Left kidney (tissue), 2 donors: ENCODE results near the gene F13B. TPM values are rescaled to one million over a fixed set of nuclear protein-coding genes. Genes with fewer than 3 reads are reported as not detected.
A peak's percentile ranks its signal among the peaks of the same experiment; 100 is the strongest.
"Not testable (repeated sequence)": the region's sequence is repeated elsewhere in the genome, so short reads cannot be mapped to it uniquely, and the experiment has no call there.

Source experiments
- DNase-seq: peaks from one replicate; pipeline ENCODE4 v3.0.0-alpha.2; 2013
- polyA plus RNA-seq: library from polyadenylated mRNA; unstranded; fragments of 120-200 nt; gene quantifications from one replicate; pipeline ENCODE4 v1.2.1, GENCODE V29; 2013; ENCODE audit not compliant: insufficient read length

F13B gene
- polyA plus RNA-seq, 1 donor, result 0.13 TPM

DNA sequence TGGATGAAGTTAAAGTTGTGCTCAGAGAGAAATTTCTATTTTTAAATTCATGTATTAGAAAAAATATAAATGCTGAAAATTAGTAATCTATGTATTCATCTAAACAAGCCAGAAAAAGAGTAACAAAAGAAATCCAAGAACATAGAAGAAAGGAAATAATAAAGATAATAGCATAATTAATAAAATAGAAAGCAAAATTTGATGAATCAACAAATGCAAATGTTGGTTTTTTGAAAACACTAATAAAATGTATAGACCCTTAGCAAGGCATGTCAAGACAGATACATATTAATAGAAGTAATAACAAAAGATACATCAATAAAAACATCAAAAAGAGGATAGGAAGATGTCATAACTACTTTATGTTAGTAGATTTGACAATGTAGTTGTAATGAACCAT lies 18.0 kb downstream of the F13B start:
- no peak for DNase-seq

DNA sequence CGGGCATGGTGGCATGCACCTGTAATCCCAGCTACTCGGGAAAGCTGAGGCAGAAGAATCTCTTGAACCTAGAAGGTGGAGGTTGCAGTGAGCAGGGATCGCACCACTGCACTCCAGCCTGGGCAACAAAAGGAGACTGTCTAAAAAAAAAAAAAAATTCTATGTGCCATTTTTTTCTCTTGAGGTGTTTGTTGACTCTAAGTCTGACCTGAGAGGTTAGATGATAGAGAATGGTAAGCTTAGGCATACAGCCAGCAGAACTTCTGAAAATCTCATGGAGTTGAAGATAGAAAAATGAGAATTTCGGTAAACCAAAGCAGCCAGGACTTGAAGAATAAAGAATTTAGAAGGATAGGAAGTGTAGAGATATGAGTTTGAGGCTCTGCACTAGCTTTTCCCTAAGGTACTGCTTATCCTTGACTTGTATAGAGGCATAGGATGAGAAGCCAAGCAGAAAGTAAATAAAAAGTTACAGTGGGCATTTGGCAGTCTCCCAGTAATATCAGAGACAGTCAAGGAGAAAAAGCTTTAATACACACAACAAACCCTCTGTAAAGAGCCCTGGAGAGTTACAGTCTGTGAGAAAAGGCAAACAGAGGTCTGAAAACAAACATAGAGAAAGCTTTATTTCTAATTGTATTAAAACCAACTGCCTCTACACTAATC lies 24.3 kb downstream of the F13B start:
- DNase-seq, result no peak

- DNase-seq, result no peak
These were observed 25.3 kb downstream of the F13B start for GRCh38 chr1:197041486-197042353.

DNA sequence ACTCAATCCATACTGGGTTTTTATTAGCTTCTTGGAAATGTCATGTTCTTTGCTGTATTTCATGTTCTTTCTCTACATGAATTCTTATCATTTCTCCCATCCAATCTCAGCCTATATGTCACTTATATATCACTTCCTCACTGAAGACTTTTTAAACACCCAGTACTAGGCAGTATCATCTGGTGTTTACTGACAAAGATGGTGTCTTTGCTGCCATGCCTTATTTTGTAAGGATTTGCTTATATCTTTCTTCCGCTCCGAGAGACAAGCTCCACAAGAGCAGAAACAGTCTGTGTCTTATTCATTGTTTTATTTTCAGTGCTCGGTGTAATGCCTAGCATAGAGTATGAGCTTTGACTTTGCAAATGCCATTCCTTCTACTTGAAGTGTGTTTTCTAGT lies 30.2 kb downstream of the F13B start:
- DNase-seq, result no peak

DNA sequence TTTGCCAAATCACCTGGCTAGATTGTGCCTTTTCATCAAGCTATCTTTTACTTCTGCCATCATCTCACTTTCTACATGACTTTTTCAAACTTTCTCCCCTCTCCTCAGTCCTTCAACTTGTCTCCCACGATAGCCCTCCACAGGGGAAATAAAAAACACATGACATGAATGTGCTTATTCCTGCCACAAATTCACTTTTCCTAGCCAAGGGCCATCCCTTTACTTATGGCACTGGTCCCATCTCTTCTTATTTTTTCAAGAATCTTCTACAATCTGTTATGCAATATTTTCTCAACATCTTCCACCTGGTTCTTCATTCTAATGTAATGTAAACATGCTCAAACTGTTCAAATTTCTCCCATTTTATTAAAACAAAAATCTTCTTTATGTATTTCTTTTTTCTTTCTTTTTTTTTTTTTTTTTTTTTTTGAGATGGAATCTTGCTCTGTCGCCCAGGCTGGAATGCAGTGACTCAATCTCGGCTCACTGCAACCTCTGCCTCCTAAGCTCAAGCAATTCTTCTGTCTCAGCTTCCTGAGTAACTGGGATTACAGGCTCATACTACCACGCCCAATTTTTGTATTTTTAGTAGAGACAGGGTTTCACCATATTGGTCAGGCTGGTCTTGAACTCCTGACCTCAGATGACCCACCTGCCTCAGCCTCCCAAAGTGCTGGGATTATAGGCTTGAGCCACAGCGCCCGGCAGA lies 32.3 kb downstream of the F13B start:
- not testable (repeated sequence) for DNase-seq

DNA sequence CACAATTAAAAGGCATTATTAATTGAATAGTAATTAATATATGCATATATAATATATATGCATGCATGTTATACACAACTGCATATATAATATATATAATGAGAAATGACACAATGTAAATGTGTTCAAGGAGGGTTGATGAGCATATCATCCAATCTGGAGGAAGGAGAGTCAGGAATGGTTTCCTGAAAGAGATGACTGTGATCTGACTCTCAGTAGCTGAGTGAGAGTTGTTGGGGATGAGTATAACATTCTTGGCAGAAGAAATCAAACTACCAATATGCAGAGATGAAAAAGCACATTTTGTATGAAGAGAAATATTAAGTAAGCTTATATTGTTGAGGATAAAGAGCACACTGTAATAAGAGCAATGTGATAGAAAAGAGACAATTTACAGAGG lies 37.3 kb downstream of the F13B start:
- no peak for DNase-seq

DNA sequence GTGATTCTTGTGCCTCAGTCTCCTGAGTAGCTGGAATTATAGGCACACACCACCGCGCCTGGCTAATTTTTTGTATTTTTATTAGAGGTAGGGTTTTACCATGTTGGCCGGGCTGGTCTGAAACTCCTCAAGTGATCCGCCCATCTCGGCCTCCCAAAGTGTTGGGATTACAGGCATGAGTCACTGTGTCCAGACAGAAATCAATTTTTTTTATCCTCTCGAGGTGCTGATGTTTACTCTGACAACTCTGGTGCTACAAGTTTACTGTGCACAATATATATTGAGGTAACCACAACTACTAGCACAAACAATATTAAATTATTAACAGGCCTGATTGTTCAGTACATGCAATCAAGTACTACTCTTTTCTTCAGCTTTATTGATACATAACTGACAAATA lies 39.7 kb downstream of the F13B start:
- DNase-seq, result no peak

DNA sequence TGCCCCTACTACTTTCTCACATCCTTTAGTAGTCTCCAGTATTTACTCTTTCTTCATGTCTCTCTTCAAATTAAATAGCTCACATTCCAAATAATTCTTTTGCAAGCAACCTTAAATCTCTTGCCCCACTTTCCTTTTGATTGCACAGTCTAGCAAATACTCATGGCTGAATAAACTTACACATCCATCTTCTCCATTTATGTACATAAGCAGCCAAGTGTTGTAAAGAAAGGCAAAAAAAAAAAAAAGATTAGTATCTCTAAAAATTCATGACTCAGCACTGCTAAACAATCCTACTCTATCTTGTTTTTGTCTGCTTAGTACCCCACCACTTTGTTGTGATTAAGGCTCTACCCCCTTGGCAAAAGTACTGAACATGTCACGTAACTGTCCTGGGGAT lies 42.6 kb downstream of the F13B start:
- DNase-seq, result no peak

GRCh38 chr1:197021716-197022115 lies 45.3 kb downstream of the F13B start:
- no peak for DNase-seq

GRCh38 chr1:197017558-197018146 lies 49.4 kb downstream of the F13B start:
- DNase-seq, result peak; percentile 2

DNA sequence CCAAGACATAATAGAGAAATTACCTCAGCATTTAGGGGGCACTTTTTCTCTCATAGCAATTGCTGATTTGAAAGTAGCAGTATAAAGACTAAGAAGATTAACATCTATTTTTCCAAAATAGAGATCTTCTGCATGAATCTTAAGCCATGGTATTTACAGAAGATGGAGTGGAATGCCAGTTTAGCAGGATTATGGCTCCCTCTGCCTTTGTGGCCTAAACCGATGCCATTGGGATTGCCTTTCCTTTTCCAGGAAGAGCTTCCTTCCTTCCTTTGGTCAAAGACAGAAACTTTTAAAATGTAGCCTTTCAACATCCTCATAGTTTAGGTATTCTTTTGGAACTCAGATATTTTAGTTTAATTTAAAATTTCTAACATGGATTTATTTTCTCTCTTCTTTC lies 50.3 kb downstream of the F13B start:
- no peak for DNase-seq

GRCh38 chr1:197013234-197013633 lies 53.8 kb downstream of the F13B start:
- no peak for DNase-seq

GRCh38 chr1:197011614-197012013 lies 55.4 kb downstream of the F13B start:
- no peak for DNase-seq

DNA sequence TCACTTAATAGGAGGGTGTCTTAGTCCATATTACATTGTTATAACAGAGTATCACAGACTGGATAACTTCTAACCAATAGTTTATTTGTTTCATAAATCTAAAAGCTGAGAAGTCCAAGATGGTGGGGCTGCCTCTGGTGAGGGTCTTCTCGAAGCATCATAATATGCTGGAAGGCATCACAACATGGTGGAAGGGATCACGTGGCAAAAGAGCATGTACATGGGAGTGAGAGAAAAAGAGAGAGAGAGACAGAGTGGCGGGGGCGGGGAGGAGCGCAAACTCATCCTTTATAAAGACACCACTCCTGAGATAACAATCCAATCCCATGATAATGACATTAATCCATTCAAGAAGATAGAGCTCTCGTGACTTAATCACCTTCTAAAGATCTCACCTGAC lies 58.2 kb downstream of the F13B start:
- DNase-seq, result no peak

GRCh38 chr1:197003132-197003531 lies 63.9 kb downstream of the F13B start:
- no peak for DNase-seq

- no peak for DNase-seq
These were observed 65.2 kb downstream of the F13B start for GRCh38 chr1:197001828-197002227.

DNA sequence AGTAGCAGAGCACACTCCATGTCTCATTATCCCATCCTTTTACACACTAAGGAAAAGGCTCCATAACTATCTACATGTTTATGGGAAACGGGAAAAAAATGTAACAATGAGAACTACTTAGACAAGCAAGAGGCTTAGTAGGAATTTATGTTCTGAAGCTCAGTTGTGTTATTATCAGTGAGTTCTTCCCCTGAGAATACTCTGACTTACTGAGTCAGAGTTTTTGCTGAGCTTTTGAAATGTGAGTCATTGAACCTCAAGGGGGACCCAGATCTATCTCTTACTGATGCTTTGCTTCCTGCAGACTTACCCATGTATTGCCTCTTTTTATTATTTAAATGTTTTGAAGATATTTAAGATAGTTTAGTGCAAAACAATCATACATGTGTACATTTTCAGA lies 69.6 kb downstream of the F13B start:
- DNase-seq, result no peak

- DNase-seq, result no peak
These were observed 73.1 kb downstream of the F13B start for GRCh38 chr1:196993916-196994315.

- DNase-seq, result peak; percentile 29
These were observed 75.0 kb downstream of the F13B start for GRCh38 chr1:196991919-196992651.
